Endothelial cell of umbilical vein (primary cell): ENCODE measurements around the gene LCAT.

Experiments
- EZH2 ChIP-seq: IDR thresholded peaks from 2 replicates; pipeline ENCODE4 v1.6.1; 2012; ENCODE audit warnings: borderline replicate concordance, low read depth, mild to moderate bottlenecking, moderate library complexity, low read length, inconsistent platforms; ENCODE audit not compliant: severe bottlenecking
- POLR2A ChIP-seq: IDR thresholded peaks from 2 replicates; pipeline ENCODE4 v1.6.1; 2012; ENCODE audit warnings: low read depth, mild to moderate bottlenecking, control low read depth, low read length
- POLR2AphosphoS5 ChIP-seq: IDR thresholded peaks from 2 replicates; pipeline ENCODE4 v1.6.1; 2012; ENCODE audit warnings: low read depth, mild to moderate bottlenecking, control low read depth, low read length, moderate library complexity; ENCODE audit not compliant: insufficient read depth
- TF ChIP-seq, protein P1 (sequence below), 2 donors: IDR thresholded peaks; 1 replicate in 1 of 2; 2 replicates in 1 of 2; pipeline ENCODE4 v1.5.1; 2011; ENCODE audit warnings: low read length in 2 of 2, mild to moderate bottlenecking in 2 of 2, moderate library complexity in 2 of 2, control low read depth in 1 of 2, inconsistent platforms in 1 of 2, low read depth in 1 of 2; ENCODE audit not compliant: insufficient read depth in 1 of 2; ENCODE audit errors: extremely low read depth in 1 of 2
- TF ChIP-seq, protein P2 (sequence below): IDR thresholded peaks from 2 replicates; pipeline ENCODE4 v1.6.1; 2011; ENCODE audit not compliant: insufficient read depth, insufficient read length

- TF ChIP-seq, protein P1, sequence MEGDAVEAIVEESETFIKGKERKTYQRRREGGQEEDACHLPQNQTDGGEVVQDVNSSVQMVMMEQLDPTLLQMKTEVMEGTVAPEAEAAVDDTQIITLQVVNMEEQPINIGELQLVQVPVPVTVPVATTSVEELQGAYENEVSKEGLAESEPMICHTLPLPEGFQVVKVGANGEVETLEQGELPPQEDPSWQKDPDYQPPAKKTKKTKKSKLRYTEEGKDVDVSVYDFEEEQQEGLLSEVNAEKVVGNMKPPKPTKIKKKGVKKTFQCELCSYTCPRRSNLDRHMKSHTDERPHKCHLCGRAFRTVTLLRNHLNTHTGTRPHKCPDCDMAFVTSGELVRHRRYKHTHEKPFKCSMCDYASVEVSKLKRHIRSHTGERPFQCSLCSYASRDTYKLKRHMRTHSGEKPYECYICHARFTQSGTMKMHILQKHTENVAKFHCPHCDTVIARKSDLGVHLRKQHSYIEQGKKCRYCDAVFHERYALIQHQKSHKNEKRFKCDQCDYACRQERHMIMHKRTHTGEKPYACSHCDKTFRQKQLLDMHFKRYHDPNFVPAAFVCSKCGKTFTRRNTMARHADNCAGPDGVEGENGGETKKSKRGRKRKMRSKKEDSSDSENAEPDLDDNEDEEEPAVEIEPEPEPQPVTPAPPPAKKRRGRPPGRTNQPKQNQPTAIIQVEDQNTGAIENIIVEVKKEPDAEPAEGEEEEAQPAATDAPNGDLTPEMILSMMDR (IDR thresholded peaks at IDR 0.05; ENCODE audit: extremely low read depth in 1 of 2, insufficient read depth in 1 of 2, low read depth in 1 of 2, low read length in 2 of 2), result no peak
- TF ChIP-seq POLR2AphosphoS5 (no peak), POLR2A (no peak), EZH2 (no peak)
- TF ChIP-seq, protein P2, sequence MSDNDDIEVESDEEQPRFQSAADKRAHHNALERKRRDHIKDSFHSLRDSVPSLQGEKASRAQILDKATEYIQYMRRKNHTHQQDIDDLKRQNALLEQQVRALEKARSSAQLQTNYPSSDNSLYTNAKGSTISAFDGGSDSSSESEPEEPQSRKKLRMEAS, result no peak
Observed at GRCh38 chr16:67977005-67977404, 33.1 kb upstream of the LCAT start.
